Hematopoietic multipotent progenitor cell treated with erythropoietin and hydrocortisone succinate and interleukin-3 and kit ligand, for 8 days (in vitro differentiated cells): ENCODE results near the gene PCDH9.

ENCODE experiments used
- DNase-seq: peaks from one replicate; pipeline ENCODE4 v3.0.0-alpha.2; 2015

Gene PCDH9

DNA sequence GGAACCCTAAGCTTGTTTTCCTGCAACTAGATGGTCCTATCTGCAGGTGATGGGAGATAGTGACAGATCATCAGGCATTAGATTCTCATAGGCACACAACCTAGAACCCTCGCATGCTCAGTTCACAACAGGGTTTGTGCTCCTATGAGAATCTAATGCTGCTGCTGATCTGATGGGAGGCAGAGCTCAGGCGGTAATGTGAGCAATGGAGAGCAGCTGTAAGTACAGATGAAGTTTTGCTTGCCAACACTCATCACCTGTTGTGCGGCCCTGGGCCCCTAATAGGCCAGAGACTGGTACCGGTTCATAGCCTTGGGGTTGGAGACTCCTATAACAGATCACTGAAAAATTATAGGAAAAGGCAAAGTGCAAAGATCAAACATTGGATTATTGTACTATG, 267.2 kb downstream of the PCDH9 start:
- no peak for DNase-seq

DNA sequence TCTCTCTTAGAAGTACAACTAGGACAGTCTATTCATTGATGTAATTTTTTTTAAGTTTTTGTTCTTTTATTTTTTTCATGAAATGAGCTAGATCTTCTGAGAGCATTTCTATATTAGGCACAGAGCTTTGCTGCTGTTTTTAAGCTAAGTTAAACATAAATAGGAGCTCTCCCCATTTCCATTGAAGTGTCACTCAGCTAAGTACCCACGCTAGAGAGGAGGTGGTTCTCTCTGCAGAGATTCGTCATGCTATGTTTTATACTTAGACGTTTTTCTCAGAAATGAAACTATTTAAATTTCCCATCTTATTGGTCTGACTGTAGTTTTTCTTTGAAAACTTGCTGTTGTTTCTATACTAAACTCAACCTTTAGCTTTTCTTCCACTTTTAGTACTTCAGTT, 271.5 kb downstream of the PCDH9 start:
- no peak for DNase-seq

DNA sequence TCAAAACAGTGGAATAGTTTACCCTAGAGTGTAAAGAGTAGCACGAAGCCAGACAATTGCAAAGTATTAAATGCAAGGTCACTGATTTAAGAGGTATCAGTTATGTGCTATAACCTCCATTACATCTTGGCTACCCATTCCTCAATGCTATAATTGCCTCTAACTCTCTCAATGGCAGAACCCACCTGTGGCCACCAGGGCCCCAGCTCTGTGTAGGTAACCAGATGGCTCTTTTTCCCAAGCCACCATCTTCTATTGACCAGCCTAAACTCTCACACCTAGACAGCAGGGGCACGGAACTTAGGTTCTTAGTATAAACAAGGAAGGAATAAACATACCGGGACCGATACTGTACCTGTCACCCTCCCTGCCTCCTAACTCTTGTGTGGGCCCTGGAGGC, 277.6 kb downstream of the PCDH9 start:
- DNase-seq = no peak

GRCh38 chr13:66951426-66951825, 278.7 kb downstream of the PCDH9 start:
- DNase-seq = no peak

GRCh38 chr13:66950666-66951065, 279.5 kb downstream of the PCDH9 start:
- DNase-seq = no peak

- no peak for DNase-seq
Observed at GRCh38 chr13:66948910-66949309, 281.2 kb downstream of the PCDH9 start.

DNA sequence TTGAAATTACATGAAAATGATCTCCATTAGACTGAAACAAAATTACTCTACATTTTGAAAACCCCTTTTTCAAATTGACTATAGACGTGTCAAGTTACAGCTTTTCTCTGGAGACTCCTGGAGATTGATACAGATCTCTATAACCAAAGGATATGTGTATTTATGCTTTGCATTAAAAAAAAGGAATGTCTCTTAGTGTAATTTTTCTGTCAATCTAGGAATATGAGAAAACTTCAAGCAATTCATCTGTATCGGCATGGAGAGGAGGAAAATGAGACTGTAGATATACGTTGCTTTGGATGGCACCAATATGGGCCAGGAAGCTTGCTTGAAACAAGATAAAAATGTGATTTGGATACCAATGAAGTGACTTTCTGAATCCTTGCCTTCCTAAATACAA, 286.6 kb downstream of the PCDH9 start:
- DNase-seq = no peak

DNA sequence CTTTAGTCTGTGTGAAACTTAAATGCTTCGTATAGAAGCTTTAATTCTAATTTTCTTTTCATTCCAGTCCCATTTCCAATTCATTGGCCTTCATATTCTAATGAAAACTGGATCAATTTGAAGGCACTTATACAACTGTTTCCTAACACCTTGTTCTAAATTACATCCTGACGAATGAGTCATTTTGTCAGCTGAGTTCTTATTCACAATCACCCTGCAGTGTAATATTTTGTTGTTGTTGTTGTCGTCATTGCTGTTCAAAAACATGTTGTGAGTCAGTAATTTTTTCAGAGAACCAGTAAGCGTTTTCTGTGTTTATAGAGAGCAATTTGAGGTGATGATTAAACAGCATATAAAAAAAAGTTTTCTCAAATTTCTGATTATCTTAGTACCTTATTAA, 290.0 kb downstream of the PCDH9 start:
- no peak for DNase-seq

GRCh38 chr13:66937423-66937822, 292.7 kb downstream of the PCDH9 start:
- DNase-seq = no peak

DNA sequence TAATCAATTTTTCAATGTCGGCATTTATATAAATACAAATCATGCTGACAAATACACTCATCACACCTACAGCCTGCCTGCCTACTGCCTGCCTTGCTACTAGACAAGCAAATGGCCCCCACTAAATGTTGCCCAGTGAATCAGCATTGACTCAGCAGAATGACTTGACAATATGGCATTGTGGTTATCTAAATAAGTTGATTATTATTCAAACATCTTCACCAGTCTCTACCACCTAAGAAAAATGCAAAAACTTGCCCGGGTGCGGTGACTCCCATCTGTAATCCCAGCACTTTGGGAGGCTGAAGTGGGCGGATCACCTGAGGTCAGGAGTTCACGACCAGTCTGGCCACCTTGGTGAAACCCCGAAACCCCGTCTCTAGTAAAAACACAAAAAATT, 296.1 kb downstream of the PCDH9 start:
- peak; percentile 14 for DNase-seq

DNA sequence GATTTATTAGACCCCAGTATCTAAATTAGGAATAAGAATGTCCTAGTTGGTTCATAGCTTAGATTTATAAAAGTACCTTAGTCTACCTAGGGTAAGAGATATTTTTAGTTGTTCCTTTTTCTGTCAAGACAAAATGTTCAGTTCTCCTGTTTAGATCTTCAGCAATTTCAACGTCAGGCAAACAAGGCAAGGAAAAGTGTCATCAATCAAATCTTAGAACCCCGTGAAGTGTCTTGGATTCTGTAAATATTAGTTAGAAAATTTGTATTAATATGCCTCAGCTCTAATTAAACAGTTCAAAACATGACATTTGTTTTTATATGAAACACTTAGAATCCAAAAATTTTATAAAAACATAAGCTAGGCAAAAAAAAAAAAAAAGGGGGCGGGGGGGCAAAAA, 296.6 kb downstream of the PCDH9 start:
- no peak for DNase-seq

DNA sequence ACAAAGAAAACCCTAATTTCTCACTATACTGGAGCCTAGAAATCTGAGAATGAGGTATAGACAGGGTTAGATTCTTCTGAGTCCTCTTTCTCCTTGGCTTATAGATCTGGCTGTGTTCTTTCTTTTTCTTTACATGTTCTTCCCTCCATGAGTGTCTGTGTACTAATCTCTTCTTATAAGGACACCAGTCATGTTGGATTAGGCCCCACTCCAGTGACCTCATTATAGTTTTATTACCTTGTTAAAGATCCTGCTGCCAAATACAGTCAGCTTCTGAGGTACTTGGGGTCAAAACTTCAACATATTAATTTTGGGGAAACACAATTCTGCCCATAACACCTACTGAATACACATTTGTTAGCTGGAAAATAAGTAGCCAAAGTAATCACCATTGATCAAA, 302.6 kb downstream of the PCDH9 start:
- no peak for DNase-seq

DNA sequence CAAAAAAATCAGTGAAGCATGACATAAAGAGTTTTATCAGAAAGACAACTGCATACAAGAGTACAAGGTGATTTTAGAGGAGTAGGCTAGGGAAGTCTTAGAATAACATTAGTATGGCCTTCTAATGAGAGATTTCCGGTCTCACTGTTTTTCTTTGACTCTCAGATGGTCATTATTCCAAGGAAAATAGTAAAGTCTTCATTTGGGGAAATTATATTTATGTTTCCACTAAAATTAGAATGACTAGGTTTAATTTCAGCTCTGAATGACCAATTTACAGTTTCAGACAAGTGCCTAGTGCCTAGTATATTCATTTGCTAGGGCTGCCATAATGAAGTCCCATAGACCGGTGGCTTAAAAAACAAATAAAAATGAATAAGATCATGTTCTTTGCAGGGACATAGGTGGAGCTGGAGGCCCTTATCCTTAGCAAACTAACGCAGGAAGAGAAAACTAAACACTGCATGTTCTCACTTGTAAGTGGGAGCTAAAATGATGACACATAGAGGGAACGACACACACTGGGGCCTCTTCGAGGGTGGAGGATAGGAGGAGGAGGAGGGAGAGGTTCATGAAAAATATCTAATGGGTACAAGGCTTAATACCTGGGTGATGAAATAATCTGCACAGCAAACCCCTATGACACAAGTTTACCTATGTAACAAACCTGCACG, 303.1 kb downstream of the PCDH9 start:
- no peak for DNase-seq

DNA sequence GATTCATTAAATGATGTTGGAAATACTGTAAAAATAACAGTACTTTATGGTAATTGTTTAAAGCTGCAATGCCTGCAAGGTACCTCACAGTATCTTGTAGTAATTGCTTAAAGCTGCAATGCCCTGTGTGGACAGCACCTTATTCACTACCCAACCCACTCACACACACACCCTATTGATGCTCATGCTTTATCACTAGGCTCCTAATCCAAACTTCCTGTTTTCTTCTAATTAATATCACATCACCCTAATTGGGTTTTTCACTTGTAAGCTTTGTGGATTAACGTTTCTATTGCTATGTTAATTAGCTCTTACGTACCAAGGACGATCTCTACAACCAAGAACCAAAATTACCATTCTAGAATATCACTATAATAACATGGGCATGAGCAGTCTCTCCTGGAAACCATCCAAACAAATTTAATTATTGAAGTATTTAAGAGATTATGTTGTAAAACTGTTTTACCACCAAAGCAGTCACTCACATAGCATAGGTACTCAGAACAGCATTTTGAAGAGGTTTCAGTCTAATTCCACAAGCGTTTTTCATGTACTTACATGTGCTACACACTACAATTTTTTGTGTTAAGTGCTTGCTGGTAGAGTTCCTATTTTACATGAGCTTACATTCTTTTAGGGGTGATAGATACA, 303.8 kb downstream of the PCDH9 start:
- DNase-seq = no peak

GRCh38 chr13:66922444-66922843, 307.7 kb downstream of the PCDH9 start:
- no peak for DNase-seq

DNA sequence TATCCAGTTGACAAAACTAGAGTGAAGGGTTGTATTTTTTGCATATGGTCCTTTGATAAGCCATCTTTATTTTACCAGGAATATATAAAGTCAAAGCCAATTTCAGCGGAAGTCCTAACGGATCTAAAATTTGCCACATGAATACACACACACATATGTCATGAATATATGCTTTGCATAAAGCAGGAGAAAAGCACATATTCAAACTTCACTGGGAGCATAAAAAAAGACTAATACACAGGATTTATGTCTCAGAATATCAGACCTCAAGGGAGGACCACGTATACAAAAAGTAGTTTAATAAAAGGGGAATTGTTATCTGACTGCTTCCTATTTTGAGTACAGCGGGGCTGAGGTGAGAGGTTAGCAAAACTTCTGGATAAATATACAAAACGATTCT, 308.7 kb downstream of the PCDH9 start:
- no peak for DNase-seq

DNA sequence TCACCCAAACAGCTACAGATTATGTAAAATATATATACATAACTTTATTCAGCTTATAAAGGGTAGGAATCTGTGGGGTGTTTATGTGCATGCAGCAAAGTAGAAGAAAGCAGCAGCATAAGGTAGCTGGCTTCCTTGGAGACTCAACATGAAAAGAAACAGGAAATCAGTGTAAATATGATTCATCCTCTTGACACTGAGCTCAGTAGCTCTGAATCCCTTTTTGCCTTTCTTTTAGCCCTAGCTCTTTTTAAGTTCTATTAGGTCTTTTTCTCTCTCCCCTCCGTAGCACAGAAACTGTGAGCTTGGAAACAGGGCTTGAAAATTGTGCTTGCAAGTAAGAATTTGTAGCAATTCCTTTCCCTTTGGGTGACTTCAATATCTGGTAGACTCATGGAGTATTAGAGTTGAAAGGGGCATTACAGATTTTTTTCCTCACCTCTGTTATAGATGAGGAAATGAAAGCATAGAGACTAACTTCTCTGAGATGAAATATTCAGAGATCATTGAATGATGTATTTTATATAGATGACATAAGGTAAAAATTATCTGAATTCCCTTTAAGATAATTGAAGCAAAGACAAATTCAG, 314.4 kb downstream of the PCDH9 start:
- no peak for DNase-seq

DNA sequence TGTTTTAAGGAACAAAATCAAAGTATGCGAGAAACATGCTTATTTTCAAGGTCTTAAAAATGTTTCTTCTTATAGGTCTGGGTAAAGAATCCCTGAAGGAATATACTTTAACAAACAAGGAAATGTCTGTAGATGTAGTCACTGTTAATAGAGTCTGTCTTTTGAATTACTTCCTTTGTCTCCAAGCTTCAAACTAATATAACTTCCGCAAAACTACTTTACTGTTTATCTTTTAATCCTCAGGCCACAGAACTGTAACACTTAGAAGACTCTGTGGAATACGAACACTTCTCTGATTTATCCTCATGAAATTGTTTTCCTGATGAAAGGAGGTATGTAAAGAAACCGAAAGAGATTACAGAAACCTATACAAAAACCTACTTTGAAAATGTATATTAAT, 316.0 kb downstream of the PCDH9 start:
- no peak for DNase-seq

DNA sequence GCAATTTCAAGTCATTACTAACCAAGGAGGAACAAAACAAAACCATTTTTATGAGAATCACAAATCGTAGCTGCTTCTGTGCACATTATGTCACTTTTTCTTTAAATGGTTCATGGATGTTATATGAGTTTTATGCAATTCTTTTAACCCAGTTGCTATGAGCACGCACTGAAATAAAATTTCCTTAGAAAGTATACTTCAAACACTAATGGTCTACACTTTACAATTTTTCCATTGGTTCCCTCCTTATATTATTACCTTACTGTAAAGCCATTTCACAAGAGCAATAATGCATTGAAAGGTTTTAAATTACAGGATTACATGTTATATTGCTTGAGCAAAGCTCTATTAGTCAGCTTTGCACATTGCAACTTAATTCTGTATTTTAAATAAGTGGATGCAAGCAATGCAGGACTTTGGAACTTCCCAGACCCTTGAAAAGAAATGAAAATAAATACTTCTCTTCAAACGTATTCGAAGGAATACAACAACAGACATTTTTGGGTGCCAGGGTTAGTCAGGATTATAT, 318.7 kb downstream of the PCDH9 start:
- no peak for DNase-seq

DNA sequence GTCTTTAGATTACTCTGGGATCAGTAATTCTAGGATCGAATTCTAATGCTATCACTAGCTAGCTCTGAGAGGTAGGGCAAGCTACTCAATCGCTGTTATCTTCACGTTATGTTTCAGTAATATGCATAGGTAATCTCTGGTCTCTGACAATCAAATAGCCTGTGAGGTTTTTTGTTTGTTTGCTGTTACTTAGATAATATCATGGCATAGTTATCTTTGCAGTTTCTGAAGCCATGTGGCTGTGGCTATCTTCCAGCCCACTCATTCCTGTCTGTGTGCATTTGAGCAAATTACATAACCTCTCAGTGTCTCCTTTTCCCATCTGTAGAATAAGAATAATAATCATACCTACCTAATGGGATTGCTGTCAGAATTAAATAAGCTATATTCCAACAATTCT, 330.2 kb downstream of the PCDH9 start:
- DNase-seq = no peak

GRCh38 chr13:66896933-66897332, 333.2 kb downstream of the PCDH9 start:
- no peak for DNase-seq

GRCh38 chr13:66895780-66896179, 334.4 kb downstream of the PCDH9 start:
- no peak for DNase-seq

DNA sequence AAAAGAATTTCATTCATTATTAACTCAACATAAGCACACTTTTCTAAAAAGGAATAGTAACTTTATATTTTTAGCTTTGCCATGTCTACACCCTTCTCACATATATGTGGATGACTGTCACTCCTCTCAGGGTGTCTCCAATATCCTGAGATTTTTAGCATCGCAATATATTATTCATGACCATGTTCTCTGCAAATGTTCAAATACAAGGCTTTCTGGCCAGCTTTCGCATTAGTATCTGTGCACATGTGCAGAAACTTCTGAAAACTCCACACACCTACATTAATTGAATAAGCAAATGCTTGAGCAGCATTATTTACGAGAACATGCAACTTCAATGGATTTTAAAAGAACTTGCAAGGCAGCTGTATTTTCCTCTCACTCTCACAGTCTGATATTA, 334.8 kb downstream of the PCDH9 start:
- no peak for DNase-seq

DNA sequence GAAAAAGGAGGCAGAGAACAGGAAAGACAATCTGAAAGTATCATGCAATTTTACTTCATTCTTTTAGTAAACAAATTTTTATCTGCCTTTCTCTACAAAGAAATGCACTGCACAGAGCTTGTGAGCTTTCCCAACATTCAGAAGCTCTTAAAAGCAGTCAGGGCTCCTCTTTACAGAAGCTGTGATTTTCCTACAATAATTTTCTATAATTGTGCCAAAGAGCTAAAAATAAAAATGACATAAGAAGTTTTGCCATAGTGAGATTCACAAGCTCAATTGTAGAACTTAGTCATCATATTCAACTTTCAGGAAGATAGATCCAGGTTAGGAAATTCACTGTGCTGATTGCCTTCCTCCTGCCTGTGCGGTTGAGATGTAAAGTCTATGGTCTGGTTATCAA, 341.4 kb downstream of the PCDH9 start:
- no peak for DNase-seq

GRCh38 chr13:66887088-66887487, 343.0 kb downstream of the PCDH9 start:
- DNase-seq = no peak
